Measurements from ENCODE around the gene MEG3. TPM values are rescaled to one million over a fixed set of nuclear protein-coding genes. Genes with fewer than 3 reads are reported as not detected.

MEG3 gene
- total and polyA plus RNA-seq, 2 experiments from 2014 or later = not detected

DNA sequence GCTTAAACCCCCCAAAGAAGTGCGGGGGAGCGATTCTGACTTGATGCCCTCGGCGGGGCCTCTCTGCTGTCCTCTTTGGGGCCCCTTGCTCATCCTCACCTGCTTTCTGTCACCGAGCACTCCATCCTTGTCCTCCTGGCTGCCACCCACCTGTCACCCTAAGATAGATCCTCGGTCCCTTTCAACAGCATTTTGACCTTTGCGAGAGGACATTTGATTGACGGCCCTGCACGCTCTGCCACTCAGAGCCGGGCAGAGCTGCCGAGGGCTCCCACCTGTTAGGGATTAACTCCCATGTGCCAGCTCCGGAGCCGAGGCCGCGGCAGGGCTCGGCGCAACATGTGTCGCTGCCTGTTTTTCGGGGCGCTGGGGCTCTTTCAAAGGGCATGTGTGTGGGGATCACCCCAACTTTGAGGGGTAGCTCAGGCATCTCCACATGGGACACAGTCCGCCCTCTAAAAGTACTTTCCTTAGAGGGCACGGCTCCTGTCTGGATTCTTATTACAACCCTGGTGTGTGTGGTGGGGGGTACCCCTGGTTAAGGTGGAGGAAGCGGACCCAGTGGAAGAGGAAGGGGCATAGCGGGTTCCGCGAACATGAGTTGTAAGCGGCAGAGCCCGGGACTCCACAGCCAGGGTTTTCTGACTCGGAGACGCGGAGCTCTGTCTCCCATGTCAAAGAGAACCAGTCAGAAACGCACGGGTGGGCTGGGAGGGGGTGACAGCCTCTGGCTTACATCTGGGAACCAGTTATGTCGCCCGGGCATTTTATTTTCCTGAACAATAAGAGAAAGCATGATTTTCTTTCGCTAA, 811 bp upstream of the MEG3 start:
- Histone ChIP-seq H3K4me2 (no peak overlapping the region), H3K36me3 (ENCODE audit: insufficient read depth) (no peaks in the 10 kb centered on the region), H3K4me3 (no peak overlapping the region), H2AFZ (no peak overlapping the region), H3F3A (replicated peaks; ENCODE audit: low read depth) (no peaks in the 10 kb centered on the region), H3K79me2 (replicated peaks; ENCODE audit: insufficient read depth) (no peaks in the 10 kb centered on the region), H3K9me2 (ENCODE audit: insufficient read depth) (no peaks in the 10 kb centered on the region), H3K27ac (ENCODE audit: low read depth) (no peak overlapping the region), H3K4me1 (ENCODE audit: insufficient read depth) (no peaks in the 10 kb centered on the region; the same call in 1 of the 2 replicates), H4K20me1 (replicated peaks; ENCODE audit: insufficient read depth) (no peaks in the 10 kb centered on the region), H3K27me3 (ENCODE audit: insufficient read depth) (no peaks in the 10 kb centered on the region)
- Mint-ChIP-seq H3K9me3 (peaks cover 31% of the 10 kb centered on the region), H3K4me3 (no peak overlapping the region), H3K36me3 (ENCODE audit: low read depth) (peaks cover 21% of the 10 kb centered on the region), H3K4me1 (peaks cover 9% of the 10 kb centered on the region), H3K27me3 (ENCODE audit: insufficient read depth, low read depth, poor library complexity) (peaks cover 6% of the 10 kb centered on the region), H3K27ac (no peak overlapping the region)
- ATAC-seq (no peak), DNase-seq (ENCODE audit: low spot score) (no peak)
- no peak for TF ChIP-seq EZH2phosphoT487 (IDR thresholded peaks at IDR 0.05; ENCODE audit: unreplicated experiment)
- no peak for TF ChIP-seq POLR2AphosphoS5 (IDR thresholded peaks at IDR 0.05; ENCODE audit: low read depth)
- no peak for TF ChIP-seq ZNF331 (CRISPR knock-in tag; IDR thresholded peaks at IDR 0.05; ENCODE audit: low read depth)
- no peak for TF ChIP-seq EZH2 (IDR thresholded peaks at IDR 0.05; ENCODE audit: low read depth, unreplicated experiment)
- TF ChIP-seq, protein P1, sequence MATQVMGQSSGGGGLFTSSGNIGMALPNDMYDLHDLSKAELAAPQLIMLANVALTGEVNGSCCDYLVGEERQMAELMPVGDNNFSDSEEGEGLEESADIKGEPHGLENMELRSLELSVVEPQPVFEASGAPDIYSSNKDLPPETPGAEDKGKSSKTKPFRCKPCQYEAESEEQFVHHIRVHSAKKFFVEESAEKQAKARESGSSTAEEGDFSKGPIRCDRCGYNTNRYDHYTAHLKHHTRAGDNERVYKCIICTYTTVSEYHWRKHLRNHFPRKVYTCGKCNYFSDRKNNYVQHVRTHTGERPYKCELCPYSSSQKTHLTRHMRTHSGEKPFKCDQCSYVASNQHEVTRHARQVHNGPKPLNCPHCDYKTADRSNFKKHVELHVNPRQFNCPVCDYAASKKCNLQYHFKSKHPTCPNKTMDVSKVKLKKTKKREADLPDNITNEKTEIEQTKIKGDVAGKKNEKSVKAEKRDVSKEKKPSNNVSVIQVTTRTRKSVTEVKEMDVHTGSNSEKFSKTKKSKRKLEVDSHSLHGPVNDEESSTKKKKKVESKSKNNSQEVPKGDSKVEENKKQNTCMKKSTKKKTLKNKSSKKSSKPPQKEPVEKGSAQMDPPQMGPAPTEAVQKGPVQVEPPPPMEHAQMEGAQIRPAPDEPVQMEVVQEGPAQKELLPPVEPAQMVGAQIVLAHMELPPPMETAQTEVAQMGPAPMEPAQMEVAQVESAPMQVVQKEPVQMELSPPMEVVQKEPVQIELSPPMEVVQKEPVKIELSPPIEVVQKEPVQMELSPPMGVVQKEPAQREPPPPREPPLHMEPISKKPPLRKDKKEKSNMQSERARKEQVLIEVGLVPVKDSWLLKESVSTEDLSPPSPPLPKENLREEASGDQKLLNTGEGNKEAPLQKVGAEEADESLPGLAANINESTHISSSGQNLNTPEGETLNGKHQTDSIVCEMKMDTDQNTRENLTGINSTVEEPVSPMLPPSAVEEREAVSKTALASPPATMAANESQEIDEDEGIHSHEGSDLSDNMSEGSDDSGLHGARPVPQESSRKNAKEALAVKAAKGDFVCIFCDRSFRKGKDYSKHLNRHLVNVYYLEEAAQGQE (IDR thresholded peaks at IDR 0.05; ENCODE audit: unreplicated experiment) = no peak
- no peak for TF ChIP-seq JUNB (IDR thresholded peaks at IDR 0.05; ENCODE audit: unreplicated experiment)
- TF ChIP-seq, protein P2, sequence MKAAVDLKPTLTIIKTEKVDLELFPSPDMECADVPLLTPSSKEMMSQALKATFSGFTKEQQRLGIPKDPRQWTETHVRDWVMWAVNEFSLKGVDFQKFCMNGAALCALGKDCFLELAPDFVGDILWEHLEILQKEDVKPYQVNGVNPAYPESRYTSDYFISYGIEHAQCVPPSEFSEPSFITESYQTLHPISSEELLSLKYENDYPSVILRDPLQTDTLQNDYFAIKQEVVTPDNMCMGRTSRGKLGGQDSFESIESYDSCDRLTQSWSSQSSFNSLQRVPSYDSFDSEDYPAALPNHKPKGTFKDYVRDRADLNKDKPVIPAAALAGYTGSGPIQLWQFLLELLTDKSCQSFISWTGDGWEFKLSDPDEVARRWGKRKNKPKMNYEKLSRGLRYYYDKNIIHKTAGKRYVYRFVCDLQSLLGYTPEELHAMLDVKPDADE (IDR thresholded peaks at IDR 0.05) = no peak
- no peak for TF ChIP-seq ZNF114 (CRISPR knock-in tag; IDR thresholded peaks at IDR 0.05)
- no peak for TF ChIP-seq CREB1 (CRISPR knock-in tag; IDR thresholded peaks at IDR 0.05; ENCODE audit: low read depth)

DNA sequence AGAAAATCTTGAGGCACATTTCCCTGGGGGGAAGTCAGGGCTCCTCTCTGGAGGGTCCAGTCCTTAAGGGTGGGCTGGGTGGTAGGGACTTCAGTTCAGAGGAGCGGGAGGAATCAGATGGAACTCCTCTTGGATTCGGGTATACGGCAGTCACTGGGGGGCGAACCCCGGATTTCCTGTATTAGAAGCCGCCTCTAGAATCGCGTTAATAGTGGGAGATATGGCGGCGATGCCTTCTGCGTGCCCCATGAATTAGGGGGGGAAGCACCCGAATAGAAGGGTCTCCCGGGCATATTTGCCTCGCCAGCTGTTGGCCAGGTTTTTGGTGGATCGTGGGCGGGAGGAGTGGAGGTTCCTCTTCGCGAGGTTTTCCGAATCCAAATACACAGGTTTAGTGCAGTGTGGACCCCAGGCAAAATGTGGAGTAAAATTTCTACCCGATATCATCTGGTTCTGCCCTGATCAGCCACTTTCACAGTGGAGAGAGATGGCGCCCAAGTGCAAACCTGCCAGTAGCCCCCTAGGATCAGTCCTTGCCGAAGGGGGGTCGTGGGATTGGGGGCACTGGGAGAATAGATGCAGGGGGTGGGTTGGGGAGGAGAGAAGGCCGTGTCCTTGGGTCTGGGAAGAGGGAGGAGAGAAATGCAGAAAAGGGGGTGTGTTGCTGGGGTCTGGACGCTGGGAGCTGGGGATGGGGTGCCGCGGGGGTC, 628 bp downstream of the MEG3 start:
- H3F3A ChIP-seq (replicated peaks; ENCODE audit: low read depth) = no peaks in the 10 kb centered on the region
- DNase-seq (ENCODE audit: low spot score) (no peak), ATAC-seq (no peak)
- no peak overlapping the region for H3K4me3 ChIP-seq
- no peaks in the 10 kb centered on the region; the same call in 1 of the 2 replicates for H3K4me1 ChIP-seq (ENCODE audit: insufficient read depth)
- Mint-ChIP-seq H3K4me1 (peaks cover 21% of the 10 kb centered on the region), H3K27ac (no peak overlapping the region), H3K36me3 (ENCODE audit: low read depth) (peaks cover 21% of the 10 kb centered on the region), H3K9me3 (peaks cover 31% of the 10 kb centered on the region), H3K27me3 (ENCODE audit: insufficient read depth, low read depth, poor library complexity) (peaks cover 9% of the 10 kb centered on the region), H3K4me3 (no peak overlapping the region)
- no peaks in the 10 kb centered on the region for H3K36me3 ChIP-seq (ENCODE audit: insufficient read depth)
- H3K4me2 ChIP-seq = no peak overlapping the region
- H3K27ac ChIP-seq (ENCODE audit: low read depth) = no peak overlapping the region
- H4K20me1 ChIP-seq (replicated peaks; ENCODE audit: insufficient read depth) = no peaks in the 10 kb centered on the region
- H3K27me3 ChIP-seq (ENCODE audit: insufficient read depth) = no peaks in the 10 kb centered on the region
- H3K9me2 ChIP-seq (ENCODE audit: insufficient read depth) = no peaks in the 10 kb centered on the region
- H2AFZ ChIP-seq = no peak overlapping the region
- no peaks in the 10 kb centered on the region for H3K79me2 ChIP-seq (replicated peaks; ENCODE audit: insufficient read depth)
- TF ChIP-seq EZH2 (IDR thresholded peaks at IDR 0.05; ENCODE audit: low read depth, unreplicated experiment) (no peak), STAT1 (IDR thresholded peaks at IDR 0.05; ENCODE audit: unreplicated experiment) (no peak), ZNF331 (CRISPR knock-in tag; IDR thresholded peaks at IDR 0.05; ENCODE audit: low read depth) (no peak), POLR2AphosphoS5 (IDR thresholded peaks at IDR 0.05; ENCODE audit: low read depth) (no peak)

All from GM23338 (cell line).